Omental fat pad (tissue), 4 donors: ENCODE data around the gene ADAM8. TPM values are rescaled to one million over a fixed set of nuclear protein-coding genes. Genes with fewer than 3 reads are reported as not detected.

ENCODE experiments used
- ATAC-seq: fragments of 150-250 bp; one replicate; pipeline ENCODE4 v1.9.1; 2016; ENCODE audit warnings: mild to moderate bottlenecking, moderate library complexity; ENCODE audit not compliant: low FRiP score
- DNase-seq: peaks from one replicate; pipeline ENCODE4 v3.0.0-alpha.2; 2019; ENCODE audit warnings: low spot score
- total RNA-seq, 4 donors: library from RNA; depleted of rRNA; stranded (reverse); fragments of >200 nt; gene quantifications; one replicate each; pipeline ENCODE4 v1.1.0, GENCODE V29; 2016
- TF ChIP-seq, protein P1 (sequence below), 3 donors: fragments of 450-650 bp; IDR thresholded peaks; one replicate each; pipeline ENCODE4 v1.5.1; 2016 to 2017; ENCODE audit warnings: antibody characterized with exemption in 3 of 3, mild to moderate bottlenecking in 3 of 3, moderate library complexity in 2 of 3

Gene ADAM8
- total RNA-seq, 4 donors from 2014 or later, result 3.9 to 53.9 (median 8.4) TPM

DNA sequence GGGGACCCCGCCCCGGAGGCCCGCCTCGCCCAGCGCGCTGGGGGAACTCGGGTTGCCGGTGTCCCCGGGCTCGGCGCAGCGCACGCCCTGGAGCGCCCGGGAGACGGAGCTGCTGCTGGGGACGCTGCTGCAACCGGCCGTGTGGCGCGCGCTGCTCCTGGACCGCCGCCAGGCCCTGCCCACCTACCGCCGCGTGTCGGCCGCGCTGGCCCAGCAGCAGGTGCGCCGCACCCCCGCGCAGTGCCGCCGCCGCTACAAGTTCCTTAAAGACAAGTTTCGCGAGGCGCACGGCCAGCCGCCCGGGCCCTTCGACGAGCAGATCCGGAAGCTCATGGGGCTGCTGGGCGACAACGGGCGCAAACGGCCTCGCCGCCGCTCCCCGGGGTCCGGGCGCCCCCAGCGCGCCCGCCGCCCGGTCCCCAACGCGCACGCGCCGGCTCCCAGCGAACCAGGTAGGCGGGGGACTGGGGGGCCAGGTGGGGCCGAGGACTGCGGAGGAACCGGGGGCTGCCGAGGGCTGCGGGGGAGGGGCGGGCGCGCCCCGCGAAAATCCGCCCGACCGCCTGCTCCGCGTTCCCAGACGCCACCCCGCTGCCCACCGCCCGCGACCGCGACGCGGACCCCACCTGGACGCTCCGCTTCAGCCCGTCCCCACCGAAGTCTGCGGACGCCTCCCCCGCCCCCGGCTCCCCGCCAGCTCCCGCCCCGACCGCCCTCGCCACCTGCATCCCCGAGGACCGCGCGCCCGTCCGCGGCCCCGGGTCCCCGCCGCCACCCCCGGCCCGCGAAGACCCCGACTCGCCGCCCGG, 46.1 kb downstream of the ADAM8 start:
- TF ChIP-seq, protein P1, sequence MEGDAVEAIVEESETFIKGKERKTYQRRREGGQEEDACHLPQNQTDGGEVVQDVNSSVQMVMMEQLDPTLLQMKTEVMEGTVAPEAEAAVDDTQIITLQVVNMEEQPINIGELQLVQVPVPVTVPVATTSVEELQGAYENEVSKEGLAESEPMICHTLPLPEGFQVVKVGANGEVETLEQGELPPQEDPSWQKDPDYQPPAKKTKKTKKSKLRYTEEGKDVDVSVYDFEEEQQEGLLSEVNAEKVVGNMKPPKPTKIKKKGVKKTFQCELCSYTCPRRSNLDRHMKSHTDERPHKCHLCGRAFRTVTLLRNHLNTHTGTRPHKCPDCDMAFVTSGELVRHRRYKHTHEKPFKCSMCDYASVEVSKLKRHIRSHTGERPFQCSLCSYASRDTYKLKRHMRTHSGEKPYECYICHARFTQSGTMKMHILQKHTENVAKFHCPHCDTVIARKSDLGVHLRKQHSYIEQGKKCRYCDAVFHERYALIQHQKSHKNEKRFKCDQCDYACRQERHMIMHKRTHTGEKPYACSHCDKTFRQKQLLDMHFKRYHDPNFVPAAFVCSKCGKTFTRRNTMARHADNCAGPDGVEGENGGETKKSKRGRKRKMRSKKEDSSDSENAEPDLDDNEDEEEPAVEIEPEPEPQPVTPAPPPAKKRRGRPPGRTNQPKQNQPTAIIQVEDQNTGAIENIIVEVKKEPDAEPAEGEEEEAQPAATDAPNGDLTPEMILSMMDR (IDR thresholded peaks at IDR 0.05), result no peak
- DNase-seq (no peak), ATAC-seq (no peak)

DNA sequence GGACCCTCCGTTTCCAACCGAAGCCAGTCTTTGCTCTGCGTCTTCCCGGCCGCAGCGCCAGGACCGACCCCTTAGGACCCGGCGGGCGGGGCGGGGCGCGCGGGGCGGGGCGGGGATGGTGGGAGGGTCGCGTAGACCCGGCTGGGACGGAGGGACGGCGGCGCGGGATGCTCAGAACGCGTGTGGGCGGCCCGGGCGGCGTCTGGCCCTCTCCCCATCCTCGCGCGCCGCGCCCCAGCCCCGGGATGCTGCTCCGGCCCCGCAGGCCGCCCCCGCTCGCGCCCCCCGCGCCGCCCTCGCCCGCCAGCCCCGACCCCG, 46.7 kb downstream of the ADAM8 start, which contains the start of gene UTF1:
TSS of gene UTF1 (plus strand) at position 174 of the 318 bp plus-strand sequence. CDS start at position 246, 72 bp downstream.
- ATAC-seq (no peak), DNase-seq (no peak)
- TF ChIP-seq, protein P1 (IDR thresholded peaks at IDR 0.05), result no peak

DNA sequence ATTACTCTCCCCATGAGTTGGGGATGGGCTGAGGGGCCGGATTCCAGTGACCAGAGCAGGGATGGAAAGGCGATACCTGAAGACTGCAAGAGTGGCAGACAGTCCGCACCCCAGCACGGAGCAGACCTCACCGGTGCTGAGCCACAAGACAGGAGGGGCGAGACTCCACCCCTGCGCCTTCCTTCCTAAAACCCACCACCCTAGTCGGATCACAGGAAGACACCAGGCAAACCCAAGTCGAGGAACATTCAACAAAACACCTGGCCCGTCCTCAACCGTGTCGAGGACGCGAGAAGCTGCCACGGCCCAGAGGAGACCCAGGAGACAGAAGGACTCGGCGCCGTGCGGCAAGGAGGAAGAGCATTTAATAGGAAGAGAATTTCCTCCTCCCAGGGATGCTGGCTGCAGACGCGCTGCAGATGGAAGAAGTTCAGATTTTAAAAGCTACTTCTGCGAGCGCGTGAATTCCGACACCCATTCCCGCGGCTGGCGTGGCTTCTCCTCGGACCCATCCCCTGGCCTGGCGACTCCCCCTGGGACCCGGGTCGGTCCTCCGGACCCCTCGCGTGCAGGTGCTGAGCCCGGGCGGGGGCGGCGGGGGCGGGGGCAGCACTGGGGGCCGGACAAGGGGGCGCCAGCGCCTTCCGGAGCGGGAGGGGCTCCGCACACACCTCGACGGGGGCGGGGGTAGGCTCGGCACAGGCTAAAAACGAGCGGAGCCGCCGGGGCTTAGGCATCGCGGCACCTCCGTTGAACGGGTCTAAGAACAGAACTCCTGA, 47.2 kb downstream of the ADAM8 start:
- DNase-seq (no peak), ATAC-seq (no peak)
- TF ChIP-seq, protein P1 (IDR thresholded peaks at IDR 0.05), result no peak

DNA sequence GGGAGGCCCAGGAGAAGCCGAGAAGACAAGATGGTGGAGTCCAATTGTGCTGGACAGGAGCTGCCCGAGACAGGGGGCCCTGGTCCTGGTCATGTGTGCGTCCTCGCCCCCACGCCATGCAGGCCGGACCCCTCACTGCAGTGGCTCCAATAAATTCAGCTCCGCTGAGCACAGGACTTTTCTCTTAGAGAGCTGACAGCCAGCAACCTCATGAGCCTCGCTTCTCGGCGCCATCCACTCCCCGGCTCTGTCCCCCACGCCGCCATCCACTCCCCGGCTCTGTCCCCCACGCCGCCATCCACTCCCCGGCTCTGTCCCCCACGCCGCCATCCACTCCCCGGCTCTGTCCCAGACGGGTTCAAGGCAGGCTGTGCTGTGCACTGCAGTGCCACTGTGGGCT, 49.4 kb downstream of the ADAM8 start:
- DNase-seq (no peak), ATAC-seq (no peak)
- TF ChIP-seq, protein P1 (IDR thresholded peaks at IDR 0.05), result no peak

DNA sequence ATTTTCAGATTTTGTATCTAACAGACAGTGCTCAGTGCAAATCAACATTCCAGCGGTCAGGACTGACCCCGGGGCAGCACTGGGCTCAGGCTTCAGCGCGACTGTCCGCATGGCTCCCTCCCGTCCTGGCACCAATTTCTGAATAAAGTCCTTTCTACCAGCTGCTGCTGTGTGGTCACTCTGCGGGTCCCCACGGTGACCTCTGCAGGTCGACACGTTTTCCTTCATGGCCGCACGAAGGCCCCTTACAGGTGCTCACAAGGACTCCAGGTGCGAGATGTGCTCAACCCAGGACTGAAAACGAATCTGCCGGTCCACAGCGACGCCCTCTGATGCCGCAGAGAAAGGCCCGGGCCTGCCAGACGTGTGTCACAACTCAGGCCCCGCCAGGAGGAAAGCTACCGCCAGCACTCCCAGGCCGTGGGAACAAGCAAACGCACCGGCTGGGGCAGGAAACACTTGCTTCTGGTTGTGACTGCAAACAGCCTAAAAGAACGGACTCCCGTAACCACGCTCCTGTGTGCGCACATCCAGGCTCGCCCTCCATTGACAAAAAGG, 50.3 kb downstream of the ADAM8 start:
- DNase-seq, result no peak
- TF ChIP-seq, protein P1 (IDR thresholded peaks at IDR 0.05), result no peak
- ATAC-seq, result no peak

DNA sequence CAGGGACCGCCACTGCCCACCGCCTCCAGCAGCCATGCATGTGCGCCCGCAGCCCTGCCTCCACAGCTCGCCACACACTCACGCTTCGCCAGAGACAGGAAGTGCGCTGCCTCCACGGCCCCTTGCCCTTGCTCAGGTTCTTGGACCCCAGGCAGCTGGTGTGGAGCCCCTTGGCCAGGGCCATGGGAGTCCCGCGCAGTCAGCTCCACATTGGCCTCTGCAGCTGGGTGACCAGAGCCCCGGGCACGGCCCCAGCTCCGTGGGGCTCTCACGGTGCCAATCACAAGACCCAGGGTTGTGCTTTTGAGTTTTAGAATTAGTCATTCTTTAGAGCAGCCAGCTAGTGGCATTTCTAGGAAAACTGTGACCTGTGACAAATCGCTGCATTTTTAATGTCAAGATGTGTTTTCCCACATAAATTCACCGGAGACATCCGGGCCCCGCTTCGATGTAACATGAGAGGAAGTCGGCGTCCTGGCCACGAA, 50.9 kb downstream of the ADAM8 start:
- ATAC-seq (no peak), DNase-seq (no peak)
- TF ChIP-seq, protein P1 (IDR thresholded peaks at IDR 0.05), result no peak
